Right lobe of liver (tissue), 6 donors: ENCODE measurements around the gene RNF103. TPM values are rescaled to one million over a fixed set of nuclear protein-coding genes. Genes with fewer than 3 reads are reported as not detected.
"Not testable (repeated sequence)": the region's sequence is repeated elsewhere in the genome, so short reads cannot be mapped to it uniquely, and the experiment has no call there.

Experiments
- ATAC-seq, 4 donors: fragments of 200-7000 bp; cut with Tn5 transposase; one replicate each; pipeline ENCODE4 v1.9.1; 2020; ENCODE audit warnings: mild to moderate bottlenecking in 4 of 4, moderate library complexity in 4 of 4
- DNase-seq, 3 donors: peaks; one replicate each; pipeline ENCODE4 v3.0.0-alpha.2; 2020
- H3K27ac ChIP-seq, 3 donors: fragments of 200-600 bp; one replicate each; pipeline ENCODE4 v1.8.0; 2022
- H3K27me3 ChIP-seq, 2 donors: fragments of 200-600 bp; one replicate each; pipeline ENCODE4 v1.8.0; 2022
- H3K36me3 ChIP-seq, 4 donors: fragments of 200-600 bp; sonication (generic) in 1 of 4; one replicate each; pipeline versions ENCODE4 v1.5.1 to v1.8.0; 2017 to 2022; ENCODE audit warnings: control low read depth in 1 of 4
- H3K4me1 ChIP-seq, 4 donors: fragments of 200-600 bp; sonication (generic) in 1 of 4; one replicate each; pipeline versions ENCODE4 v1.5.1 to v1.8.0; 2017 to 2022; ENCODE audit warnings: control low read depth in 1 of 4
- H3K4me3 ChIP-seq, 3 donors: fragments of 200-600 bp; one replicate each; pipeline ENCODE4 v1.8.0; 2022
- H3K9me3 ChIP-seq, 4 donors: fragments of 200-600 bp; sonication (generic) in 1 of 4; one replicate each; pipeline versions ENCODE4 v1.5.1 to v1.8.0; 2017 to 2022; ENCODE audit warnings: control low read depth in 1 of 4
- POLR2A ChIP-seq: fragments of 450-650 bp; IDR thresholded peaks from one replicate; pipeline ENCODE4 v1.6.1; 2017; ENCODE audit warnings: antibody characterized with exemption, mild to moderate bottlenecking
- WGBS: methylation state at CpG from one replicate; pipeline ENCODE4 v1.1.6; 2018; ENCODE audit warnings: low coverage, low lambda C conversion rate; ENCODE audit not compliant: insufficient coverage; ENCODE audit errors: missing lambda C conversion rate; 5-methylcytosine and 5-hydroxymethylcytosine counted together
- intact Hi-C, 2 donors: fragments of 100-400 bp; cut with DNase I; formaldehyde crosslinking; loops; one replicate each; pipeline versions ENCODE4 v1.11.2 to v1.14.1; 2022
- long read RNA-seq: library from polyadenylated mRNA; unstranded; transcript quantifications from one replicate; pipeline ENCODE4 v2.0.0, GENCODE V29; 2019
- total RNA-seq, 6 experiments: library from RNA; depleted of rRNA in 2 of 6; stranded (reverse); fragments of >200 nt in 2 of 6; fragmentation: NEBNext Ultra II Directional in 3 of 6; extraction: Animal tissue kit (Norgen Biotek cat#: 25700) in 3 of 6; gene quantifications; one replicate each; pipeline versions ENCODE4 v1.1.0 to v1.2.4, GENCODE V29; 2016 to 2023
- TF ChIP-seq, protein P1 (sequence below), 4 donors: fragments of 200-600 bp in 3 of 4; fragments of 450-650 bp in 1 of 4; IDR thresholded peaks; one replicate each; pipeline versions ENCODE4 v1.5.1 to v1.8.0; 2016 to 2022; ENCODE audit warnings: antibody characterized with exemption in 4 of 4, mild to moderate bottlenecking in 2 of 4
- donor health status: DM: no; HTN: yes; CAD: no.
- donor health status: DM: no; HTN: no; CAD: no.
- donor health status: DM: no; HTN: no; CAD: no.
- donor health status: DM: no; HTN: yes; CAD: no.
- donor health status: DM: no; HTN: yes; CAD: no.

The RNF103 gene, protein sequence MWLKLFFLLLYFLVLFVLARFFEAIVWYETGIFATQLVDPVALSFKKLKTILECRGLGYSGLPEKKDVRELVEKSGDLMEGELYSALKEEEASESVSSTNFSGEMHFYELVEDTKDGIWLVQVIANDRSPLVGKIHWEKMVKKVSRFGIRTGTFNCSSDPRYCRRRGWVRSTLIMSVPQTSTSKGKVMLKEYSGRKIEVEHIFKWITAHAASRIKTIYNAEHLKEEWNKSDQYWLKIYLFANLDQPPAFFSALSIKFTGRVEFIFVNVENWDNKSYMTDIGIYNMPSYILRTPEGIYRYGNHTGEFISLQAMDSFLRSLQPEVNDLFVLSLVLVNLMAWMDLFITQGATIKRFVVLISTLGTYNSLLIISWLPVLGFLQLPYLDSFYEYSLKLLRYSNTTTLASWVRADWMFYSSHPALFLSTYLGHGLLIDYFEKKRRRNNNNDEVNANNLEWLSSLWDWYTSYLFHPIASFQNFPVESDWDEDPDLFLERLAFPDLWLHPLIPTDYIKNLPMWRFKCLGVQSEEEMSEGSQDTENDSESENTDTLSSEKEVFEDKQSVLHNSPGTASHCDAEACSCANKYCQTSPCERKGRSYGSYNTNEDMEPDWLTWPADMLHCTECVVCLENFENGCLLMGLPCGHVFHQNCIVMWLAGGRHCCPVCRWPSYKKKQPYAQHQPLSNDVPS
- total RNA-seq: 10 to 100 TPM; 30.6 to 47.7 (median 39.7) TPM
- long read RNA-seq, partial matches to known transcripts: 0 of 2 reads
- long read RNA-seq, other reads (novel, unspliced or antisense): 1 of 2 reads

DNA sequence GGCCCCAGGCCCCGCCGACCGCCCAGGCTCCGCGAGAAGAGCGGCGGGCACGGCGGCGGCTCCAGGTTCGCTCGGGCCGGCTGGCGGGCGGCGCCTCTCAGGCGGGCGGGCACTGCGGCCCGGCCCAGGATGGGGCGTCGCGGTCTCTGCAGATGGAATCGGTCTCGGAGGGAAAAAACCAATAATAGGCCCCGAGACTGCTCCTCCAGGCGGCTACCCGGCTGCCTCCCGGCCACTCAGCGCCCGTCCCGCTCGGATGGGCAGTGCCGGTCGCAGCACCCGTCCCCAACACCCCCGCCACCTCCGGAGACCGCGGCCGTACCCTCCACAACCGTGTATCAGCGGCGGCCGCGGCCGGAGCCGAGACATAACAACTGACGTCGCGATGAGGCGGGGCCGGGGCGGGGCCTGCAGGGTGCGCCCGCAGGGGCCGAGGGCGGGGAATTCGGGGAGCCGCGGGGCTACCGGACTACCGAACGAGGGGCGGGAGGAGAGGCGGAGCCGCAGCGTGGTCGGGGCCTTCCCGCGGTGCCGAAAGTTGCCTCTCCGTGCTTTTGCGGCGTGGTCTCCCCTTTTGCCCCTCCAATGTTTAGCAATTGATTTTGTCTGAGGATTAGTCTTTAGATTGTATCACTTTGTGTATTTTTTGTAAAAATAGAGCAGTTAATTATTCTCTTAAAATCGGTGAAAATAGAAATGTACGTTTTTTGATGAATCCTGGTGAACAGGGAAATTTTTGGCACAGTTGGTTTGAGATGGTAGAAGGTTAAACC is at the start of gene RNF103:
RNF103 (minus strand) TSS at position 372 of the 773 bp plus-strand sequence. CDS start 979 bp downstream, outside the sequence.
- no peaks in the 10 kb centered on the region for H3K27me3 ChIP-seq
- peak within 1 kb of the TSS; percentile 74 to 78 (median 77) for H3K4me3 ChIP-seq
- peak within 1 kb of the TSS; percentile 95 to 98 (median 96) for H3K27ac ChIP-seq
- intact Hi-C loops: no loop called here
- H3K36me3 ChIP-seq: peaks cover 0 to 15% (median 1%) of the 10 kb centered on the region in 4 donors
- peak; percentile 99 for DNase-seq
- H3K4me1 ChIP-seq: peaks cover 0 to 29% (median 10%) of the 10 kb centered on the region in 4 donors
- H3K9me3 ChIP-seq: no peaks in the 10 kb centered on the region
- TF ChIP-seq, protein P1, sequence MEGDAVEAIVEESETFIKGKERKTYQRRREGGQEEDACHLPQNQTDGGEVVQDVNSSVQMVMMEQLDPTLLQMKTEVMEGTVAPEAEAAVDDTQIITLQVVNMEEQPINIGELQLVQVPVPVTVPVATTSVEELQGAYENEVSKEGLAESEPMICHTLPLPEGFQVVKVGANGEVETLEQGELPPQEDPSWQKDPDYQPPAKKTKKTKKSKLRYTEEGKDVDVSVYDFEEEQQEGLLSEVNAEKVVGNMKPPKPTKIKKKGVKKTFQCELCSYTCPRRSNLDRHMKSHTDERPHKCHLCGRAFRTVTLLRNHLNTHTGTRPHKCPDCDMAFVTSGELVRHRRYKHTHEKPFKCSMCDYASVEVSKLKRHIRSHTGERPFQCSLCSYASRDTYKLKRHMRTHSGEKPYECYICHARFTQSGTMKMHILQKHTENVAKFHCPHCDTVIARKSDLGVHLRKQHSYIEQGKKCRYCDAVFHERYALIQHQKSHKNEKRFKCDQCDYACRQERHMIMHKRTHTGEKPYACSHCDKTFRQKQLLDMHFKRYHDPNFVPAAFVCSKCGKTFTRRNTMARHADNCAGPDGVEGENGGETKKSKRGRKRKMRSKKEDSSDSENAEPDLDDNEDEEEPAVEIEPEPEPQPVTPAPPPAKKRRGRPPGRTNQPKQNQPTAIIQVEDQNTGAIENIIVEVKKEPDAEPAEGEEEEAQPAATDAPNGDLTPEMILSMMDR (IDR thresholded peaks at IDR 0.05): no peak
- TF ChIP-seq POLR2A: peak; percentile 99
- peak; percentile 90 to 97 (median 92) for ATAC-seq
- 1% methylated on average over 20 of the region's 77 CpGs for WGBS

DNA sequence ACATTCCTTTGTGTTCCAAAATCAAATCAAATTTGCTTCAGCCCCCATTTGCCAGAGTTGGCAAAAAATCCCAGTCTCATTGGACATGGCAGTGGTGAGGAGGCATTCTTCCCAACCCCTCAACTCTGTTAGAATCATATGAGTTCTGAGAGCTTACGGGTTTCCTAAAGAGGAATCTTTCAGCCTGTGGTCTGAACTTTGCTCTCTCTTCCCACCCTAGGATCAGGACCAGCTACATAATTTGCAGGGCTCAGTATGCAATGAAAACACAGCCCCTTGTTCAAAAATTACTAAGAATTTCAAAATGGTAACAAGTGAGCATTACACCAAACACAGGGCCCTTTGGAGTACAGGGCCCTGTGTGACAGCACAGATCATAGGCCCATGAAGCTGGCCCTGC is 49.3 kb upstream of the RNF103 start:
- no peak for DNase-seq
- TF ChIP-seq, protein P1 (IDR thresholded peaks at IDR 0.05): no peak
- no peak for TF ChIP-seq POLR2A
- H3K36me3 ChIP-seq: no peaks in the 10 kb centered on the region
- H3K27me3 ChIP-seq: no peaks in the 10 kb centered on the region
- no peaks in the 10 kb centered on the region for H3K9me3 ChIP-seq
- no peak overlapping the region for H3K4me3 ChIP-seq
- intact Hi-C loops: no loop called here
- H3K27ac ChIP-seq: no peak overlapping the region
- 71% methylated on average over 1 of the region's 1 CpG for whole genome bisulfite sequencing
- H3K4me1 ChIP-seq: peaks cover 0 to 20% (median 7%) of the 10 kb centered on the region in 4 donors
- ATAC-seq: no peak

DNA sequence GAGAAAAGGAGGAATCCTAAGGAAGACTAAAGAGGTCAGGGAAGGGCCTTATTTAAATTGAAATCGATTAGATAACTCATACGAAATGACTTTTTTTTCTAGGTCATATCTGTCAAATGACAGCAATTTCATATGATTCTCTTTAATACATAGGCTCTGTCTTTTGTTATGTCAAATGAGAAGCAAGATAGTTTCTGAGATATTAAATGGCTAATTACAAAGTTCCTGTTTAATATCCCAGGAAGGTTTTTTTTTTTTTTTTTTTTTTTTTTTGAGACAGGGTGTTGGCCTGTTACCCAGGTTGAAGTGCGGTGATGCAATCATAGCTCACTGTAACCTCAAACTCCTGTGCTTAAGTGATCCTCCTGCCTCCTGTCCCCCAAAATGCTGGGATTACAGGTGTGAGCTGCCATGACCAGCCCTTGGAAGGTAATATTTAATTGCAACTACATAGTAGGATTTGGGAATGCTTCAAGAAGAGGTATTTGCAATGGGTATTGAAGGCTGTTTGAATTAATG is 48.4 kb upstream of the RNF103 start:
- Histone ChIP-seq H3K27me3 (no peaks in the 10 kb centered on the region), H3K27ac (peak overlapping the region in 2 of 3 donors; percentile 41 to 66), H3K4me3 (no peak overlapping the region), H3K4me1 (peaks cover 0 to 20% (median 7%) of the 10 kb centered on the region in 4 donors), H3K36me3 (no peaks in the 10 kb centered on the region), H3K9me3 (no peaks in the 10 kb centered on the region)
- 30% methylated on average over 3 of the region's 3 CpGs for WGBS
- ATAC-seq: peak; percentile 32 to 62 (median 41)
- TF ChIP-seq POLR2A: no peak
- TF ChIP-seq, protein P1 (IDR thresholded peaks at IDR 0.05): no peak
- intact Hi-C loops: no loop called here
- no peak for DNase-seq

DNA sequence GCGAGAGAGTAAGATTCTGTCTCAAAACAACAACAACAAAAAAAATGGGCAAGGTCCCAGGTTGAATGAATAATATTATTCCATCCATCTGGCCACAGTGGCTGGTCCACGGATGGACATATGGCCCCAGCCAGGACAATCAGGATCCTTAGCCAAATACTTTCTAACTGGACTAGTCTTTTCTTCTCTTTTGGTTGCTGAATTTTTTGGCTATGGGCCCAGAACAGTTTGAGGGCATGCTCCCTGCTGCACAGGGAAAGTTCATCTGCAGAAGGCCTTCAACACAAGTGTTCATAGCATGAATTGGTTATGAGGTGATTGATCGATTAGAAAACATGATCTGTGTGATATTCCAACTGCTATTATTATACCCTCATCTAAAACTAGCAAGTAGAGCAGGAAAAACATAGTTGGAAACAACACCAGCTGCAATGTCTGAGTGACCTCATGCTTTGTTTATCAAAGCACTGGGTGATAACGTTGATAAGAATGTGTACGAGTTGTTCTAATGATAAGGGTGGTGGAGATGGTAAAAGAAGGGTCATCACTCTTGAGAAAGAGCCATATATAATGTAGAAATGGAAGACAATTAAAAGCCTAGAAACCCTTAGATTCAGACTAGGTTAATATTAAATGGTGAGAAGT is 47.8 kb upstream of the RNF103 start:
- WGBS: 29% methylated on average over 5 of the region's 5 CpGs
- H3K36me3 ChIP-seq: no peaks in the 10 kb centered on the region
- H3K27ac ChIP-seq: peak overlapping the region; percentile 41 to 66 (median 41)
- no peak overlapping the region for H3K4me3 ChIP-seq
- TF ChIP-seq POLR2A: no peak
- DNase-seq: peak in 1 of 3 donors; percentile 68
- peak; percentile 85 to 93 (median 88) for ATAC-seq
- intact Hi-C loops: no loop called here
- no peaks in the 10 kb centered on the region for H3K9me3 ChIP-seq
- H3K27me3 ChIP-seq: no peaks in the 10 kb centered on the region
- H3K4me1 ChIP-seq: peaks cover 0 to 20% (median 7%) of the 10 kb centered on the region in 4 donors

DNA sequence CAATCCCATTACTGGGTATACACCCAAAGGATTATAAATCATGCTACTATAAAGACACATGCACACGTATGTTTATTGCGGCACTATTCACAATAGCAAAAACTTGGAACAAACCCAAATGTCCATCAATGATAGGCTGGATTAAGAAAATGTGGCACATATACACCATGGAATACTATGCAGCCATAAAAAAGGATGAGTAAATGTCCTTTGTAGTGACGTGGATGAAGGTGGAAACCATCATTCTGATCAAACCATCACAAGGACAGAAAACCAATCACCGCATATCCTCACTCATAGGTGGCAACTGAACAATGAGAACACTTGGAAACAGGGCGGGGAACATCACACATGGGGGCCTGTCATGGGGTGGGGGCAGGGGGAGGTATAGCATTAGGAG is 45.7 kb upstream of the RNF103 start:
- 72% methylated on average over 4 of the region's 5 CpGs for WGBS
- H3K27me3 ChIP-seq, ATAC-seq, H3K4me3 ChIP-seq, H3K27ac ChIP-seq, H3K36me3 ChIP-seq, intact Hi-C loops, H3K9me3 ChIP-seq, DNase-seq: not testable (repeated sequence)
- peaks cover 0 to 20% (median 7%) of the 10 kb centered on the region in 4 donors for H3K4me1 ChIP-seq
